NCI-H82 treated with DMSO at 0.1 percent for 48 hours (cell line): ENCODE measurements around the gene MYL11.
A peak's percentile ranks its signal among the peaks of the same experiment; 100 is the strongest.

ENCODE experiments used
- DNase-seq: peaks from one replicate; lab custom pipeline; 2025; ENCODE audit not compliant: unreplicated experiment; lab: John Stamatoyannopoulos, UW

MYL11 gene

GRCh38 chr16:30353438-30354129, 21.0 kb upstream of the MYL11 start:
- DNase-seq, result no peak

GRCh38 chr16:30354423-30355143, 20.0 kb upstream of the MYL11 start:
- DNase-seq, result no peak

GRCh38 chr16:30355144-30355953, 19.3 kb upstream of the MYL11 start, which contains the start of gene CD2BP2:
CD2BP2 (minus strand) TSS chr16:30355308; CDS start chr16:30354681, 627 bp downstream.
- peak; percentile 88 for DNase-seq

- no peak for DNase-seq
Measured at GRCh38 chr16:30355954-30356308, 18.7 kb upstream of the MYL11 start.

GRCh38 chr16:30356401-30357084, 18.1 kb upstream of the MYL11 start:
- no peak for DNase-seq

- no peak for DNase-seq
Measured at GRCh38 chr16:30357085-30357714, 17.4 kb upstream of the MYL11 start.

- no peak for DNase-seq
Measured at GRCh38 chr16:30357715-30358576, 16.7 kb upstream of the MYL11 start.

GRCh38 chr16:30358577-30358936, 16.0 kb upstream of the MYL11 start:
- no peak for DNase-seq

- DNase-seq, result no peak
Measured at GRCh38 chr16:30358990-30359870, 15.4 kb upstream of the MYL11 start.

- DNase-seq, result no peak
Measured at GRCh38 chr16:30359871-30360170, 14.8 kb upstream of the MYL11 start.

- DNase-seq, result no peak
Measured at GRCh38 chr16:30361180-30361579, 13.4 kb upstream of the MYL11 start.

- DNase-seq, result no peak
Measured at GRCh38 chr16:30365200-30365599, 9.4 kb upstream of the MYL11 start.

- no peak for DNase-seq
Measured at GRCh38 chr16:30366511-30366910, 8.1 kb upstream of the MYL11 start.

- DNase-seq, result no peak
Measured at GRCh38 chr16:30367349-30368009, 7.1 kb upstream of the MYL11 start.

GRCh38 chr16:30368122-30368791, 6.3 kb upstream of the MYL11 start:
- no peak for DNase-seq

GRCh38 chr16:30368792-30369090, 5.9 kb upstream of the MYL11 start:
- no peak for DNase-seq

- no peak for DNase-seq
Measured at GRCh38 chr16:30369091-30369937, 5.3 kb upstream of the MYL11 start.
